ENCODE measurements around the gene HLX.

DNA sequence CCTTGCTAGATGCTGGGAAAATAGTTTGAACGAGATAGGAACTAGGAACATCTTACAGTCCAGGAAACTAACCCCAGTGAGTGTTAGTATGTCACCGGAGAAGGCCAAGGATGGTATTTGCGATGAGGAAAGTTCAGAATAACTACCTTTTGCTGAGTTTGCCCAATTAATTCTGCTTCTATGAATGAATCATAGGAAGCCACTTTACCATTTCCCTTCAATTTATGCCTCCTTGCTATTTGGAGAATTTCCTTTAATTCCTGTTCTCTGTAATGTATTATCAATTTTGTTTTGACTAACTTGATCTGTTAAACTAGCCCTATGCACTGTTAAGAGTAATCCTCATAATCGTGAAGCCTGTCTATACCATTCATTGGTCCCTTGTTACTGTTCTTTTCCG is 40.7 kb upstream of the HLX start:
- TF ChIP-seq, protein P1, sequence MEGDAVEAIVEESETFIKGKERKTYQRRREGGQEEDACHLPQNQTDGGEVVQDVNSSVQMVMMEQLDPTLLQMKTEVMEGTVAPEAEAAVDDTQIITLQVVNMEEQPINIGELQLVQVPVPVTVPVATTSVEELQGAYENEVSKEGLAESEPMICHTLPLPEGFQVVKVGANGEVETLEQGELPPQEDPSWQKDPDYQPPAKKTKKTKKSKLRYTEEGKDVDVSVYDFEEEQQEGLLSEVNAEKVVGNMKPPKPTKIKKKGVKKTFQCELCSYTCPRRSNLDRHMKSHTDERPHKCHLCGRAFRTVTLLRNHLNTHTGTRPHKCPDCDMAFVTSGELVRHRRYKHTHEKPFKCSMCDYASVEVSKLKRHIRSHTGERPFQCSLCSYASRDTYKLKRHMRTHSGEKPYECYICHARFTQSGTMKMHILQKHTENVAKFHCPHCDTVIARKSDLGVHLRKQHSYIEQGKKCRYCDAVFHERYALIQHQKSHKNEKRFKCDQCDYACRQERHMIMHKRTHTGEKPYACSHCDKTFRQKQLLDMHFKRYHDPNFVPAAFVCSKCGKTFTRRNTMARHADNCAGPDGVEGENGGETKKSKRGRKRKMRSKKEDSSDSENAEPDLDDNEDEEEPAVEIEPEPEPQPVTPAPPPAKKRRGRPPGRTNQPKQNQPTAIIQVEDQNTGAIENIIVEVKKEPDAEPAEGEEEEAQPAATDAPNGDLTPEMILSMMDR (conservative IDR thresholded peaks at IDR 0.05 in 1 of 2, IDR thresholded peaks at IDR 0.05 in 1 of 2; ENCODE audit: low read depth in 1 of 2, low read length in 2 of 2) = no peak
- no peak for TF ChIP-seq EZH2 (IDR thresholded peaks at IDR 0.05; ENCODE audit: low read length, missing control alignments)
